Stromal cell of bone marrow (primary cell): Measurements from ENCODE around the gene LGALS13.

ENCODE experiments used
- DNase-seq: peaks from one replicate; pipeline ENCODE4 v3.0.0-alpha.2; 2012; ENCODE audit warnings: low read depth

LGALS13 gene

GRCh38 chr19:39602224-39602623 is at the start of gene LGALS13:
Gene LGALS13, plus strand, starts transcription at chr19:39602524. Its CDS starts 45 bp downstream, at chr19:39602569.
- DNase-seq, result no peak

DNA sequence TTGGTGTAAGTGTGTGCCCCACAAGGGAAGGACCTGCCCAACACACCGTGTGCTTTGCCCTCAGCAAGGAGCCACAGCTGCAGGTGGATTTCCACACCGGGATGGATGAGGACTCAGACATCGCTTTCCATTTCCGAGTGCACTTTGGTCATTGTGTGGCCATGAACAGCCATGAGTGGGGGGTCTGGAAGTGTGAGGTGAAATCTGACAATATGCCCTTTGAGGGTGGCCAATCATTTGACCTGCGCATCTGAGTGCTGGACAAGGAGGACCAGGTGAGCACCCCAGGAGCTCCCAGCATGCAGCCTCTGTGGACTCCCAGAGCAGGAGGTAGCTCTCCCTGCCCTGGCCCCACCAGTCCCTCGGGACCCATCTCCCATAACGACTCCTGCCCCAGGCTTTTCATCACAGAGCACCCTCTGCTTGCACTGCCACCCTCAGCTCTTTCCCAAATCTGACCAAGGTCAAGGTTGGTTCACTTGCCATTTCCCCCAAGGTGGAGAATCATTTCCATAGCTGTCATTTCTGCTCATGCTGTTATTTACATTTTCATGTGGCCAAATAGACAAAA is 49.2 kb upstream of the LGALS13 start:
- DNase-seq, result no peak

GRCh38 chr19:39554701-39555311 is 47.5 kb upstream of the LGALS13 start:
- no peak for DNase-seq

- DNase-seq, result no peak
Measured at GRCh38 chr19:39555883-39556282, 46.4 kb upstream of the LGALS13 start.

- DNase-seq, result no peak
Measured at GRCh38 chr19:39557811-39558623, 44.3 kb upstream of the LGALS13 start.

DNA sequence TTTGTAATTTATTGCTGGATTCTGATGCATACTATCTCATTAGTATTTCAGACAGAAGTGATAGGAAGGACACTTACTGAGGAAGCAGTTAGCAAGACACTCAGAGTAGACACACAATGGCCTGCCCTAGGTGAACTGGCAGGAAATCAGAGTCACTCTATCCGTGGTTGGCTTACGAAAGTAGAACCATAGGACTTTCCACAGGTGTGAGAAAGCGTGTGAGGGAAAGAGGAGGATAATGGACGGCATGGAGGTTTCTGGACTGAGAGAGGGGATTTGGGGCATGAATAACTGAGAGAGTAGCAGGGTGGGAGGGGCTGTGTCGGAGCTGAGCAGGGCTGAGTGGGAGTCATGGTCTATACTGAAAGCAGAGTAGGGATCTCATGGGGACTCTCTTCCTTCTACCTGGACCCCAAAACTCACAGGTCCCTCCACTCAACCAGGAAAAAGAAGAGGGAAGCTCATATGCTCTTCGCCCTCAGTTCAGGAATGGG is 43.7 kb upstream of the LGALS13 start:
- DNase-seq, result no peak

DNA sequence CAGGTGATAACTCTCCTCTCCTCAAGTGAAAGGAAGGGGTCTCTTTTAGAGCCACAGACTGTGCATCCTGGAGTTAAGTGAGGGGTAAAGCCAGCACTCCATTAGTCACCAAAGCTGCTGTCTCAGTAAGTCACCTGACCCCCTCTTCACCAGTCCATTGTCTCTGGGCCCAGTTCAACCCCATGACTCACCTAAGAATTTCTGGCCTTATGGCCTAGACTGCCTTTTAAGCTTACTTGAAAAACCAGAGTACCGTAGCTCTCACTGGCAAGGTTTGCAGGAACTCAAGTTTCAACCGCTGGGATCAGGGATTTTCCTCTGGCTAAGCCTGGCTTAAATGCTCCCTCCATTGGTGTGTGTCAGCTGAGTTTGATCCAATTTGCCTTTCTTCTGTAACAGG is 38.9 kb upstream of the LGALS13 start:
- no peak for DNase-seq

DNA sequence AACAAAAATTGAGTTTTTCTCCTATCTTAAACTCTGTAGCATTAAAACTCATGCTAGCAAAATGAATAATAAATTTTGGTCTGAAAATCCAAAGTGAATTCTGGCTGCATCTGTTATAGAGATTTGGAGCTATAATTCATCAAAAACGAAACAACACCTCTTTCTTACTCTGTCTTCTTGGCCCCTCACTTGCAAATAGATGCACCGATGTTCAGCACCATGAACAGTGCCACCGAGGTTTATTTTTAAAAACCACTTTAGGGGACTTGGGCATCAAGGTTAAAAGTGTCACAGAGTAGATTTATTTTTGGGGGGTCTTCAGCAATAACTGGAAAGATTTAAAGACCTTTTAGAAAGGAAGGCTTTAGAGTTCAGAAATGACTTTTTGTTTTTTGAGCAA is 36.3 kb upstream of the LGALS13 start:
- DNase-seq, result no peak

DNA sequence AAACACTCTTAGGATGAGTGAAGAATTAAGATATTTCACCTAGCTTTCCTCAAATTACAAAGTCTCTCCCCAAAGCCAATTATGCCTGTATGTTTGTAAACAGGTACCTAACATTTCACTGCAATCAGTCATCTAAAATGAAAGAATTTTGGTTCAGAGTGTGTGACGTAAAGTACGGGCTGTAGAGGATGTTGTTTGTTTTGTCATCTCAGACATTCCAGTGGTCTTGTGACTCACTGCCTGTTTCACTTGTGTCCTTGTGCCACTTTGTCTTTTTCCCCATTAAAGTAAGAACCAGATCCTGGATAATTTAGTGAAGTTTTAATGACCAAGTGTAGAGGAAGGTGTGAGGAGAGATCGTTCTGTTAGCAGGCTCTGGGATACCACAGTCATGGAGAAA is 33.7 kb upstream of the LGALS13 start:
- no peak for DNase-seq

DNA sequence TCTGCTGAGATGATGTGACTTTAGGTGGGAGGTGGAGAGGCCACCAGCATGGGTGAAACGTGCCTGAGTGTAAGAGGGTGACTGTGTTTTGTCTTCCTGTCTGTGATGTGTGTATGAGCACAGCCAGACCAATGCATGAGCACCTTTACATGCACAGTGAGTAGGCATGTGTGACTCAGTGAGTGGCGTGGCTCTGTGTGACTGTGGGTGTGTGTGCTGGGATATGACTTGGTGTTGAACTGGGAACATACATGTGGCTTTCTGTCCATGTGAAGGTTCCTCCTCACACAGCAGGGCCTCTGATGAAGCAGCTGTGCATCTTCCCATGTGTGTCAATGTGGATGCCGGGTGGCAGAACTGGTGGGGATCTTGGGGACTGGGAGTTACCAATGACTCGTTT is 19.9 kb upstream of the LGALS13 start:
- DNase-seq, result no peak

GRCh38 chr19:39582891-39583625 is 19.3 kb upstream of the LGALS13 start:
- no peak for DNase-seq

DNA sequence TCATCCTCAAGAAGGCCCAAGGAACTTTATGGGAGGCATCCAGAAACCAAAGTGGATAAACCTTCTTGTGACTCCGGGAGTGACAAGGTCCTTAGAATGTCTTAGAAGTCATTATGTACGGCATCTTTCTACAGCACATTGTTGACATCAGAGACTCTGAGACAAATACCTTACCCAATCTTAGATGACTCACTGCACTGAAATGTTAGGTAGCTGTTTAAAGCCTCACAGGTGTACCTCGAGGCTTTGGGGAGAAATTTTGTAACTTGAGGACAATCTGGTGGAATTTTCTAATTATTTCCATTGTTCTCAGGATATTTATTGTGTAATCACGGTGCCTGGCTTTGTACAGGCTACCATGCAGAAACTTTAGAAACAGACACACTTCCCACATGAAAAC is 14.8 kb upstream of the LGALS13 start:
- DNase-seq, result no peak

DNA sequence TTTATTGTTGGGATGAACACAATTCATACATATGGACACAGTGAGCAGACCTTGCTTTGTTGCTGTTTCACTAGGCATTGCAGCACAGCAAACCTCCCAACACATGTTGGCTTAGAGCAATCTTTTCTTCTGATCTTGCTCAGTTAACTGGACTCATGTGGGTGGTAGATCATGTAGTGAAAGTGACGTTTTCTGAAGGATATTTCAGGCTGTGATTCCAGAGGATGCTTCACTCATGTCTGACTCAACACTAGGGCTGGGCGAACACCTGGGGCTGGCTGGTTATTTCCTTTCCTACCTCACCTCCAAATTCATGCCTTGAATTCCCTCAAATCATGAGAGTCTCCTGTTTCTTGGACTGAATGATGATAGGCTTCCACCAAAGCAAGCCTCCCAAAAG is 14.3 kb upstream of the LGALS13 start:
- DNase-seq, result no peak

DNA sequence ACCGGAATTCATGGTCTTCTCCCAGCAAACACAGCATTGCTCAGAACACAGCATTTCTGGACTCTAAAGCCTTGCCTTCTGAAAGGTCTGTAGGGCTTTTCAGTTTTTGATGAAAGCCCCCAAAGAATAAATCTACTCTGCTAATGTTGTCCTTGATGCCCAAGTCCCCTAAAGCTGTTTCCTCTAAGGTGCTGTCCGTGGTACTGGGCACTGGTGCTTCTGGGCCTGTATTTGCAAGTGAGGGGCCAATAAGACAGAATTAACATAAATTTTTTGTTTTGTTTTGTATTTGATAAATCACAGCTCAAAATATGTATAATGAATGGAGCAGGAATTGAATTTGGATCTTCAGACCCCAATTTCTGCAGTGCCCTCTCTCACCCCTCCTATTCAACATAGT is 12.1 kb upstream of the LGALS13 start:
- DNase-seq, result no peak

- DNase-seq, result no peak
Measured at GRCh38 chr19:39592381-39592780, 9.9 kb upstream of the LGALS13 start.

DNA sequence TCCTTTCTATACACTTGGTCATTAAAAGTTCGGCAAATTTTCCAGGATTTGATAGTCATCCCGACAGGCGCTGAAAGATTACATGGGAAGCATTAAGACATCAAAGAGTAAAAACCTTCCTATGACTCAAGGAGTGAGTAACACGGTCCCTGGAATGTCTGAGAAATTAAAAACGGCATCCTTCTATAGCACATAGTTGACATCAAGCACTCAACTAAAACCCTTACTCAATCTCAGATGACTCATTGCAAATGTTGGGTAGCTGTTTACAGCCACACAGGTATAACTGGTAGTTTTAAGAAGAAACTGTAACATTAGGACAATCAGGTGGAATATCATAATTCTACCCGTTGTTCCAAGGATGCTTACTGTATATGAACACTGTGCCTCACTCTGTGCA is 6.4 kb upstream of the LGALS13 start:
- no peak for DNase-seq

DNA sequence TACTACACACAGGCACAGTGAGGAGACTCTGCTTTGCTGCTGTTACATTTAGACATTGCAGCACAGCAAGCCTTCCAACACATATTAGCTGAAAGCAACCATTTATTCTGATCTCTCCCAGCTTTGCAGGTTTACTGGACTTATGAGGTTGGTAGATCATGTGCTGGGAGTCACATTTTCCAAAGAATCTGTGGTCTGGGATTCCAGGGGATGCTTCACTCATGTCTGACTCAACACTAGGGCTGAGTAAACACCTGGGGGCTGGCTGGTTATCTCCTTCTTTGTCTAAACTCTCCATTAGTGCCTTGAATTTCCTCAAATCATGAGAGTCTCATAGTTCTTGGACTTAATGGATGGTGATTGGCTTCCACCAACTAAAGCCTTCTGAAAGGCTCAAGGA is 5.4 kb upstream of the LGALS13 start:
- no peak for DNase-seq

DNA sequence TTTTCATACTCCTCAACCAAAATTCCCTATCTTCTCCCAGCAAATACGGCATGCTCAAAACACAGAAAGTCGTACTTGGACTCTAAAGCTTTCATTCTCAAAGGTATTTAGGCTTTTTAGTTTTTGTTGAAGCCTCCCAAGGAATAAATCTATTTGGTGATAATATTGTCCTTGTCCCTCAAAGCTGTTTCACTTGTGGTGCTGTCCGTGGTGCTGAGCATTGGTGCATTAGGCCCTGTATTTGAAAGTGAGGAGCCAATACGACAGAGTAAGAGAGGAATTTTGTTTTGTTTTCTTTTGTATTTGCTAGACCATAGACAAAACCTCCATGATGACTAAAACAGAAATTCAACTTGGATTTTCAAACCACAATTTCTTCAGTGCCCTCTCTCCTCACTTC is 3.2 kb upstream of the LGALS13 start:
- peak; percentile 4 for DNase-seq

DNA sequence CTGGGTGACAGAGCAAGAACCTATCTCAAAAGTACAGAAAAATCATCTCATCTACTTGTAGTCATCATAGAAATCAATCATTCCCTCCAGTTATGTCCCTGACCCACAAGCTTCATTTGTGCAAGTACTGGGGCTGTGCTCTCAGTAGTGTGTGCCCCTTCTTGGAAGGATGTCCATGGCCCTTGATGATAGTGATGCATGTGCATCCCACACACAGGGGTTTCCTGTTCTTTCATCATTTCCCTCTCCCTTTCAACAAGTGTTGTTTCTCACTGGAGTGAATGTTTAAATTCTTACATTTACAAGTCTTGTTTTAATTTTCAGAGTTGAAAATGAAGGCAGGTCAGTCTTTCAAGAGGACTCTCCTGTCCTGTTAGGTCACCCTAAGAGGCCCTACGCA is 1.5 kb downstream of the LGALS13 start:
- no peak for DNase-seq

GRCh38 chr19:39607021-39607420 is 4.7 kb downstream of the LGALS13 start:
- DNase-seq, result no peak

DNA sequence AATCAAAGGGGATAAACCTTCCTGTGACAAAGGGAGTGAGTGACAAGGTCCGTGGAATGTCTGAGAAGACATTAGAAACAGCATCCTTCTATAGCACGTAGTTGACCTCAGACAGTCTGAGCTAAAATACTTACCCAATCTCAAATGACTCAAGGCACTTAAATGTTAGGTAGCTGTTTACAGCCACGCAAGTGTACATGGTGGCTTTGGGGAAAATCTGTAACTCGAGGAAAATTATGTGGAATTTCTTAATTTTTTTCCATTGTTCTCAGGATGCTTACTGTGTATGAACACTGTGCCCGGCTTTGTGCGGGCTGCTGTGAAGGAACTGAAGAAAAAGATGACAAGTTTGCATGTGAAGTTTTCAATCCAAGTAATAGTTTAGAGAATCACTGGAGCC is 5.2 kb downstream of the LGALS13 start:
- no peak for DNase-seq

GRCh38 chr19:39613597-39613996 is 11.3 kb downstream of the LGALS13 start:
- DNase-seq, result no peak

DNA sequence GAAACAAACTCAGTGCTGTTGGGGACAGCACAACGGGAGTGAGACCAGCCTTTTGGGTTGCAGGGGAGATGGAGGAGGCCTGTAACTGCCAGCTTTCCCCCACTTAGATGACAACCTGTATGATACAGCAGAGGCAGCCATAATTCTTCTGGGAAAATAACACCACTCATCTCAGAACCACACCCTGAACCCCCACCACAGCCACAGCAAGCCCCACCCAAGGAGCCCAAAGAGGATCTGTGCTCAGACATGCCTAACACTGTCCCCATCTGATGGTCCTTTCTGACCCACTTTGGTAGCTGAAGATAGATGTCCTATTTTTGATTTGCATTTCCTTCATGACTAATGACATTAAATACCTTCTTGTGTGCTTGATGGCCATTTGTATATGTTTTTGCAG is 15.4 kb downstream of the LGALS13 start:
- DNase-seq, result no peak
